Bone marrow (tissue), 2 donors: ENCODE results near the gene IKZF5.

Experiments
- DNase-seq, 2 donors: peaks; one replicate each; lab custom pipeline; 2025; lab: John Stamatoyannopoulos, UW

IKZF5 gene

DNA sequence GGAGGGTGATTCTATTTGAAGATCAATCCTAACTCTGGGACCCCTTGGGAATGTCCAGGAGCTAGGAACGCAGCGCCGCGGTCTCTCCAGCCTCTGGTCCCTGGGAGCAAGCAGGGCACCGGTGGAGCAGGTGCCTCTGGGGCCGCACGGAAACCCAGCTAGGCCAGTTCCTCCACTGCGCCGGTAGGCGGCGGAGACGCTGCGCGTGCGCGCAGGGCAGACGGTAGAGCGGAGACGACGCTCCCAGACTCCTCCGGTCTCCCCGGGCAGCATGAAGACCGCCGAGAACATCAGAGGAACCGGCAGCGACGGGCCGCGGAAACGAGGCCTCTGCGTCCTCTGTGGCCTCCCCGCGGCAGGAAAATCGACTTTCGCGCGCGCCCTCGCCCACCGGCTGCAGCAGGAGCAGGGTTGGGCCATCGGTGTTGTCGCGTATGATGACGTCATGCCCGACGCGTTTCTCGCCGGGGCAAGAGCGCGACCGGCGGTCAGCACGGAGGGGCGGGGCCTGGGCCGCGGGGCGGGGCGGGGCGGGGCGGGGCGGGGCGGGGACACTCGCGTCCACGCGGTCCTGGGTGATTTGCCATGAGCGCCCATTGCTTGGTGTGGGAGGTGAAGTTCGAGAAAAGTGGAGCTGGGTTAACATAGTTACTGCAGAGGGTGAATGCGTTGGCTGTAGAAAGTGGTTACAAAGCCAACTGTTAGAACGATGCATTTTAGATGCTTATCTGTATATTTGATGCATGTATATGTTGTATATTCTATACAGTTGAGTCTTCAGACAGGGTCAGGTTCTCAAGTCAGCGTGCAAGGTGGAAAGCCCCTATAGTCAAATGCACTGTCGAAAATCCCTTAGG is 28.2 kb downstream of the IKZF5 start, which contains the start of gene PSTK:
Gene PSTK, plus strand, starts transcription at position 193 of the 857 bp plus-strand sequence. Its CDS starts 79 bp downstream, at position 272.
- peak; percentile 81 to 93 for DNase-seq

DNA sequence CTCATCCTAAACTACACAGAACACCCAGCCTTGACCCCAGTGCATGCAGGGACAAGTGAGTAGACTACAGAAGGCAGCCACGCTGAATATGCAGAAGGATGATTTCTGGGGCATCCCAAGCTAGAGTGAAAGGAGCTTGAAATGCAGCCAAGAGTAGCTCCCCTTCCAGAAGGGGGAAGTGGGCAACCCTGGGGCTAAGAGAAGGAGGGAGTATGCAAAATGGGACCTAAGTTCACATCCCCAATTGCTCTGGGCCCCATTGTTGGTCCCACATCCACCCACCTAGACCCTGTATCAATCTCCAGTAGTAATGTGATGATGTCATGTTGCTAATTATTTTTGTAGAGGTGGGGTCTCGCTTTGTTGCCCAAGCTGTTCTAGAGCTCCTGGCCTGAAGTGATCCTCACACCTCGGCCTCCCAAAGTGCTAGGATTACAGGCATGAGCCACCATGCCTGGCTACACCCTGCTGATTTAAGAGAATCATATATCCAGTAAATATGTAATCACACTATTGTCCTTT is 34.0 kb downstream of the IKZF5 start:
- DNase-seq, result no peak

DNA sequence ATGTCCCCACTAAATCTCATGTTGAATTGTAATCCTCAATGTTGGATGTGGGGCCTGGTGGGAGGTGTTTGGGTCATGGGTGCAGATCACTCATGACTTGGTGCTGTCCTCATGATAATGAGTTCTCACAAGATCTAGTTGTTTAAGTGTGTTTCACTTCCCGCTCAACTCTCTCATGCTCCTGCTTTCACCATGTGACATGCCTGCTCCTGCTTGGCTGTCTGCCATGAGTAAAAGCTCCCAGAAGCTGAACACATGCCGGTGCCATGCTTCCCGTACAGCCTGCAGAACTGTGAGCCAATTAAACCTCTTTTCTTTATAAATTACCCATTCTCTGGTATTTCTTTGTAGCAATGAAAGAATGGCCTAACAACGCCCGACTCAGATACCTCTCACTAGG is 34.6 kb downstream of the IKZF5 start:
- DNase-seq, result no peak

DNA sequence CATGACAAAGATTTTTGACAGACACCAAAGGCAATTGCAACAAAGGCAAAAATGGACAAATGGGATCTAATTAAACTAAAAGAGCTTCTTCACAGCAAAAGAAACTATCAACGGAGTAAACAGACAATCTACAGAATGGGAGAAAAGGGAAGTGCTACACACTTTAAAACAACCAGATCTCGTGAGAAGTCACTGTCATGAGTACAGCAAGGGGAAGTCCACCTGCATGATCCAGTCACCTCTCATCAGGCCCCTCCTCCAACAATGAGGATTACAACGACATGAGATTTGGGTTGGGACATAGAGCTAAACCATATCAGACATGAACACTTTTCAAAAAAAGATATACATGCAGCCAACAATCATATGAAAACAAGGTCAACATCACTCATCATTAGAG is 39.9 kb downstream of the IKZF5 start:
- no peak for DNase-seq

DNA sequence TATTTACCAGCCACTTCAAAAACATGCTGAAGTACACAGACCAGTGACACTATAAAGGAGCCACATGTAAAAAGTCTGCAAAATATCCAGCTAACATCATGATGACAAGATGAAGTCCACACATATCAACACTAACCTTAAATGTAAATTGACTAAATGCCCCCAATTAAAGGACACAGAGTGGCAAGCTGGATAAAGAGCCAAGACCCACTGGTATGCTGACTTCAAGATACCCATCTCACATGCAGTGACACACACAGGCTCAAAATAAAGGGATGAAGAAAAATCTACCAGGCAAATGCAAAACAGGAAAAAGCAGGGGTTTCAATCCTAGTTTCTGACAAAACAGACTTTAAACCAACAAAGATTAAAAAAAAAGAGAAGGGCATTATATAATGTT is 41.7 kb downstream of the IKZF5 start:
- DNase-seq, result no peak

DNA sequence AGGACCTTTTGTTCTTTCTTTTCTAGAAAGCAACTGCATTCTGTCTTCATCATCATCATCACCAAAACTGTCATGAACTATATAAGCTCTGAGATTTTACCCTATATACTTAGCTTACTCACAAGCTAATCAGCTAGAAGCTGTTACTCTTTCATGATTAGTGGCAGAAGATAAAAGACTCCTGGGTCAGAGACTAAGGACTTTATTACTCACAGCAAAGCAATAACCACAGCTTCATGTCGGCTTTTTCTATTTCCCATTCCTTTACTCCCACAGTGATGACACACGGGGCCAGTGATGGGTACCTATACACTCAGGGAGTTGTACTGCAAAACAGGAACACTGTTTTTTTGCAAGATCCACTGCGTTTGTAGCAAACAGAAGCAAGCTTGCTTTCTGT is 46.2 kb downstream of the IKZF5 start:
- DNase-seq, result no peak

DNA sequence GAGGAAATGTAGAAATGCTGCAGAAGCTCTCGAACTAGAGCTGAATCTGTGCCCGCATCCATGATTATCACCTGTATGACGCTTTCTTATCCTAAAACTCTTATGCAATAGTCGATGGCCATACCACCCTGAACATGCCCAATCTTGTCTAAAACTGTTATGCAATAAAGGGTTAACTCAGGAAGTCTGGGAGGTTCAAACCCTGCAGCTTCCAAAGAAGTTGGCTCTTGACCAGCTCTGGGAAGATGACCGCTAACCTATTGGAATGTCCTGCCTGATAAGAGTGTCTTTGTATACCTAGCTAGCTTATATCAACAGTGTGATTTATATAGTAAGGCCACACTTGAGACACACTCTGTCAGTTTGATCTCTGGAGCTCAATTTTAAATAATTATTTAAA is 51.1 kb downstream of the IKZF5 start:
- DNase-seq, result no peak

DNA sequence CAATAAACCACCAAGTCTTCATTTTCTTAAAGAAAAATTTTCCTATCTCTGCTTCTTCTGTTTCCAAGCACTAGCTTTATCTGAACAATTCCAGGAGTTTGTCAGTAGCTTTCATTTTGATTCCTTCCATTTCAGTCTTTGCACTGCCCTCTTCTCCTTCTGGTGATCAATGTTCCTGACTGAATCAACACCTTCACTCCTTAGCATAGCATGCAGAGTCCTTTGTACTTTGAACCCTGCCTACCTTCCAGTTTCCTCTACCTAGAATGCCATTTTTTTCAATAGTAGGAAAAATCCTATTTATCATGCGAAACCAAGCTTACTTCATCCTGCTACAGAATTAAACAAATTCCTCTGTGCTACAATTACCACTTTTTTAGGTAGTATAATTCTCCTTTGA is 52.7 kb downstream of the IKZF5 start:
- DNase-seq, result no peak

DNA sequence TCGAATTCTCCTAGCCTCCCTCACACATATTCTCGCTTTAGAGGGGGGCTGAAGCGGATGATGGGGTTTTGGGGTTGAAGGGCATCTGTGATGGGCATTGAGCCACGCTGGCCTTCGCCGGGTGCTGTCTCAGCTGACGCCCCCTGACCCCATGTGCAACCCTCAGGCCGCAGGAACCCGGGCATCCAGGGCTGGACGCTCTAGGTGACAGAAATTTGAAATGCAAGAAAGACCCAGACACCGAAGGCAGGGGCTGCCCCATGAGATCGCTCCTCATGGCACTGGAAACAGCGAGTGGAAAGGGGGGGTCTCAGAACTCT is 53.9 kb downstream of the IKZF5 start:
- DNase-seq, result no peak

DNA sequence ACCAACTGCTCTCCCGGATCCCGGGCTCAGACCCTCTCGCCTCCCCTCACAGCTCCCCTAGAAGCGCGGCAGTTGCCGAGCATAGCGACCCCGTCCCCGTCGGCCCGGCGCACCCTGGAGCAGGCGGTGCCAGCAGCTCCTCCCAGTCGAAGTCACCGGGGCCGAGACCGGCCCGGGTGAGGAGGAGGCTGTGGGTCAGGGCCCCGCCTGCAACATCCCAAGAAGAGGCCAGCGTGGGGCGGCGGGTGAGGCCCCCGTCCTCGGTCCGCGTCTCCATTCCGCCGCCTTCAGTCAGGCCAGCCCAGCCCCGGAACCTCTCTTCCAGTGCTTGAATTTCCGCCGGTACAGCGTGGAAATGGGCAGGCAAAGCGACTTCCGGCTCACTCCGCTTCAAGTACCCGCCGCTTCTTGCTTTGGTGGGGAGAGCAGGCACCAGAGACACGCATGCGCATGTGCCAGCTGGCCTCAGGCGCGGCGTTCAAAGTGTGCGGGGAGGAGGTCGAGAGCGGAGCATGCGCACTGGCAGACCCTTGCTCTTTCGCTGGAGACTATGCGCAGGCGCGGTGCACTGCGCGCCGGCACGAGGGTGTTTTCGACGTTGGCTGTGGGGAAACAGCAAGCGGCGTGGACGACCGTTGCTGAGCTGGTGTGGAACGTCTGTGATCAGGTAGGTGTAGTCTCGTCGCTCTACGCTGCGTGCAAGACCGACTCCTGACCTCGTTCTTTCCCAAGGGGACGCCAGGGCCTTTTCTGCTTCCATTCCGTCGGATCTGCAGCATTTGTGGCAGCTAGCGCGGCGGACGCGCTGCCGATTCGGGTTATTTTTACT is 54.5 kb downstream of the IKZF5 start, which contains the start of gene C10orf88:
Gene C10orf88, minus strand, starts transcription at position 326 of the 829 bp plus-strand sequence. Its CDS starts 49 bp downstream, at position 277.
- peak; percentile 88 to 94 for DNase-seq

DNA sequence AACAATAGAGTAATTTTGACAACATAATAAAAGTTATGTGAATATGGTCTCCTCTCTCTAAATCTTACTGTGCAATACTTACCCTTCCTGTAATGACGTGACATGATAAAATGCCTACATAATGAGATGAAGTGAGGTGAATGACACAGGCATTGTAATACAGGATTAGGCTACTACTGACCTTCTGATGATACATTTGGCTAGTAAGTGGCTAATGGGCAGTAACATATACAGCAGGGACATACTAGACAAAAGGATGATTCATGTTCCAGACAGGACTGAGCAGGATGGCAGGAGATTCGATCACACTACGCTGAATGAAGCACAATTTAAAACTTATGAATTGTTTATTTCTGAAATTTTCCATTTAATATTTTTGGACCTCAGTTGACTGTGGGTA is 59.3 kb downstream of the IKZF5 start:
- no peak for DNase-seq
